NCI-H2196 (cell line): Measurements from ENCODE around the gene STIL.
"Not testable (repeated sequence)": the region's sequence is repeated elsewhere in the genome, so short reads cannot be mapped to it uniquely, and the experiment has no call there.

Source experiments
- DNase-seq: peaks from one replicate; lab custom pipeline; 2025; ENCODE audit not compliant: unreplicated experiment; lab: John Stamatoyannopoulos, UW

Gene STIL

GRCh38 chr1:47323599-47324031 lies 9.7 kb upstream of the STIL start:
- DNase-seq = no peak

GRCh38 chr1:47319968-47320367 lies 6.0 kb upstream of the STIL start:
- not testable (repeated sequence) for DNase-seq

GRCh38 chr1:47317841-47318240 lies 3.9 kb upstream of the STIL start:
- DNase-seq = no peak

GRCh38 chr1:47309427-47309826 lies 4.5 kb downstream of the STIL start:
- no peak for DNase-seq

GRCh38 chr1:47302472-47302871 lies 11.5 kb downstream of the STIL start:
- no peak for DNase-seq

GRCh38 chr1:47298025-47298699 lies 15.8 kb downstream of the STIL start:
- no peak for DNase-seq

GRCh38 chr1:47295579-47295978 lies 18.4 kb downstream of the STIL start:
- DNase-seq = no peak

GRCh38 chr1:47294863-47295262 lies 19.1 kb downstream of the STIL start:
- not testable (repeated sequence) for DNase-seq

- DNase-seq = not testable (repeated sequence)
These were observed 25.8 kb downstream of the STIL start for GRCh38 chr1:47288116-47288515.

GRCh38 chr1:47280142-47280541 lies 33.8 kb downstream of the STIL start:
- no peak for DNase-seq

- DNase-seq = no peak
These were observed 37.1 kb downstream of the STIL start for GRCh38 chr1:47276850-47277249.

GRCh38 chr1:47275811-47276210 lies 38.1 kb downstream of the STIL start:
- DNase-seq = not testable (repeated sequence)

- not testable (repeated sequence) for DNase-seq
These were observed 48.4 kb downstream of the STIL start for GRCh38 chr1:47265529-47265928.

GRCh38 chr1:47262787-47263413 lies 51.0 kb downstream of the STIL start:
- peak; percentile 56 for DNase-seq

GRCh38 chr1:47257224-47257623 lies 56.7 kb downstream of the STIL start:
- no peak for DNase-seq

- no peak for DNase-seq
These were observed 61.2 kb downstream of the STIL start for GRCh38 chr1:47252795-47253194.

- no peak for DNase-seq
These were observed 61.6 kb downstream of the STIL start for GRCh38 chr1:47252369-47252768.

- DNase-seq = no peak
These were observed 64.2 kb downstream of the STIL start for GRCh38 chr1:47249755-47250154.

GRCh38 chr1:47244339-47244862 lies 69.5 kb downstream of the STIL start:
- no peak for DNase-seq

GRCh38 chr1:47243910-47244309 lies 70.0 kb downstream of the STIL start:
- no peak for DNase-seq

GRCh38 chr1:47241114-47242113 lies 72.5 kb downstream of the STIL start:
- no peak for DNase-seq
